ENCODE data around the gene IL1A. TPM values are rescaled to one million over a fixed set of nuclear protein-coding genes. Genes with fewer than 3 reads are reported as not detected.
A peak's percentile ranks its signal among the peaks of the same experiment; 100 is the strongest.

Gene IL1A
- total and polyA plus RNA-seq, 3 donors from 2014 or later: 15.8 to 36.5 (median 21.4) TPM

DNA sequence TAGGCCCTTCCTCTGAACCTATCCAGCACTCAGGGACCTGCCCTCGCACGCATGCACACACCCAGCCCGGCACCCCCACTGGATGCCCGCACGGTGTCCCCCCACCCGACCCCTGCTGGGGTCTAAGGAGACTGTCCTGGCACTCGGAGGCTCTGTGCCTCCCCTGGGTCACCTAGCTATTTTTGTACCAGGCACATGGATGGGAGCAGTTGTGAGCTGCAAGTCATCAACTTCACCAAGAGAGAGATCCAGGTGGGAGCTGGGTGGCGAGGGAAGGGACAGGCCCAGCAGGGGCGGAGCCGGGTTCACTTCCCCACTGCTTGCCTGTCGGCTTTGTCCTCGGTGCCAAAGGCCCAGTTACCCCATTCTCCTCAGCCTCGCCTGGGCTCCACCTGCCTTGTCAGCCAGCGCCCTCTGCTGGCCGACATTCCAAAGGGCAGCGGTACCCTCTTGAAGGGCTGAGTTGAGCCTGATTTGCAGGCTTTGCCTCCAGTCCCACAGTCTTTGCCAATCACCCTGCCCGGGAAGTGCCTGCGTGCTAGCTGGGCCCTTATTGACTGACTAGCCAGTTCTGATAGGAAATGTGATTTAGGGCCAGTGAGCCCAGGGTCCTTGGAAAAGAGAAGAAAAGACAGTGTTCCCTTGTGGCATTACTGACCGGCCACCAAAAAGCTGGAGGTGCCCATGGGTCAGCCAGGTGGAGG, 57.7 kb downstream of the IL1A start:
- Histone ChIP-seq H3K36me3 (ENCODE audit: low read depth, missing control alignments) (no peaks in the 10 kb centered on the region), H3K27me3 (no peaks in the 10 kb centered on the region), H3K27ac (no peak overlapping the region), H3K9me3 (no peaks in the 10 kb centered on the region), H3K4me1 (no peaks in the 10 kb centered on the region), H3K4me3 (no peak overlapping the region)
- 44 to 60% methylated on average over 7 to 19 of the region's 19 CpGs for WGBS, 2 donors
- peak; percentile 92 for DNase-seq
- intact Hi-C loops (cut with DNase I; ENCODE audit: low total_unique reads): loop anchor here (10.0 kb wide), 1 partner anchor 102 kb away; no protein-coding TSS in a partner anchor
- TF ChIP-seq CTCF (IDR thresholded peaks at IDR 0.05): peak; percentile 81 to 92 (median 89)
- TF ChIP-seq POLR2A (IDR thresholded peaks at IDR 0.05): no peak

GRCh38 chr2:112725545-112726457, 58.5 kb downstream of the IL1A start:
- WGBS, 2 donors: 88 to 94% methylated on average over 8 to 15 of the region's 15 CpGs
- Histone ChIP-seq H3K9me3 (no peaks in the 10 kb centered on the region), H3K27ac (no peak overlapping the region), H3K27me3 (no peaks in the 10 kb centered on the region), H3K4me1 (peaks cover under 1% of the 10 kb centered on the region), H3K4me3 (no peak overlapping the region), H3K36me3 (ENCODE audit: low read depth, missing control alignments) (no peaks in the 10 kb centered on the region)
- intact Hi-C loops (cut with DNase I; ENCODE audit: low total_unique reads): loop anchor here (10.0 kb wide), 1 partner anchor 101 kb away; no protein-coding TSS in a partner anchor
- no peak for TF ChIP-seq CTCF (IDR thresholded peaks at IDR 0.05)
- no peak for TF ChIP-seq POLR2A (IDR thresholded peaks at IDR 0.05)
- DNase-seq: no peak

DNA sequence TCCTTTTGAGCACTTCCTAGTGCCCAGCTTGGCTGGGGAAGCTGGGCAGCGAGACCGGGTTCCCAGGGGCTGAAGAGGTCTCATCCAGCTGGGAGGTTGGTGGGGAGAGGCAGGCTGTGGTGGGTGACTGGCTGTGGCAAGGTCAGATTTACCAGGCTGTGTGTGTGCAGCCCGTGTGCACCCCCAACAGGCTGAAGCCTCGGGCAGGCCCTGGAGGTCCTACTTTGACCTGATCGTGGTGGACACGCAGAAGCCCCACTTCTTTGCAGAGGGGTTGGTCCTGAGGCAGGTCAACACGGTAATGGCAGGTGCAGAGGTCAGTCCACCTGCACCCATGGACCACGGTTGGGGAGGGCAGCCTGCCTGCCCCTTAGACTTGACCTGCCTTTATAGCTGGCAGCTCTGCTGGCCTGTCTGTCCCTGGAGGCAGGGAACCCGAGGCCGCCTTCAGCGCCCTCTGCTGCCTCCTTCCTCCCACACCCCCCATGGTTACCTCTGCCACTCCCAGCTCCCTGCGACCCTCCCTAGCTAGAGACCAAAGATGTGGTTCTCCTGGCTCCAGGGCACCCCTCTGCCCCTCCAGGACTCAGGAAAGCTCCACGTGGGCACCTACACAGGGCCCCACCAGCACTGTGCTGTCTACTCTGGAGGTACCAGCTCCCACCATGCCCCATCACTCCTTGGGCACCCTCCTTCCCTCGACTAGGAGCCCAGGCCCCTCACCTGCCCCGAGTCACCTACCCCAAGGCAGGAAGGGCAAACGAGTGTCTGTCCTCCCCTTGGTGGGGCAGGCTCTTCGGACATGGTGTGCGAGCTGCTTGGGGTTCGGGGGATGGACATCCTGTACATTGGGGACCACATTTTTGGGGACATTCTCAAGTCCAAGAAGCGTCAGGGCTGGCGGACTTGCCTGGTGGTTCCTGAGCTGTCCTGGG, 59.4 kb downstream of the IL1A start:
- Histone ChIP-seq H3K4me1 (peaks cover 3% of the 10 kb centered on the region), H3K36me3 (ENCODE audit: low read depth, missing control alignments) (no peaks in the 10 kb centered on the region), H3K4me3 (no peak overlapping the region), H3K9me3 (no peaks in the 10 kb centered on the region), H3K27me3 (no peaks in the 10 kb centered on the region), H3K27ac (no peak overlapping the region)
- TF ChIP-seq POLR2A (IDR thresholded peaks at IDR 0.05): no peak
- TF ChIP-seq CTCF (IDR thresholded peaks at IDR 0.05): peak in 1 of 3 experiments; percentile 10
- WGBS, 2 donors: 82 to 90% methylated on average over 17 to 21 of the region's 21 CpGs
- DNase-seq: no peak
- intact Hi-C loops (cut with DNase I; ENCODE audit: low total_unique reads): loop anchor here (10.0 kb wide), 1 partner anchor 100 kb away; no protein-coding TSS in a partner anchor

- no peaks in the 10 kb centered on the region for H3K27me3 ChIP-seq
- no peak for DNase-seq
- TF ChIP-seq POLR2A (IDR thresholded peaks at IDR 0.05): no peak
- no peak for TF ChIP-seq CTCF (IDR thresholded peaks at IDR 0.05)
- no peak overlapping the region for H3K27ac ChIP-seq
- H3K4me3 ChIP-seq: no peak overlapping the region
- WGBS, 2 donors: 95 to 100% methylated on average over 3 to 7 of the region's 8 CpGs
- no peaks in the 10 kb centered on the region for H3K9me3 ChIP-seq
- intact Hi-C loops (cut with DNase I; ENCODE audit: low total_unique reads): loop anchor here (10.0 kb wide), 1 partner anchor 99 kb away; no protein-coding TSS in a partner anchor
- peaks cover 3% of the 10 kb centered on the region for H3K4me1 ChIP-seq
- no peaks in the 10 kb centered on the region for H3K36me3 ChIP-seq (ENCODE audit: low read depth, missing control alignments)
These were observed 60.3 kb downstream of the IL1A start for GRCh38 chr2:112723995-112724394.

Measured in testis (tissue), 3 donors.